Activated B cell treated with CpG ODN at 0.5 μM for 24 hours (primary cell): ENCODE results near the gene MMD2. TPM values are rescaled to one million over a fixed set of nuclear protein-coding genes. Genes with fewer than 3 reads are reported as not detected.

ENCODE experiments used
- ATAC-seq: fragments of 200-7000 bp; cut with Tn5 transposase; one replicate; pipeline ENCODE4 v1.10.0; 2021; ENCODE audit warnings: low read depth, mild to moderate bottlenecking, moderate library complexity
- CTCF ChIA-PET: fragments of 350-600 bp; sonication (Branson Sonifier 250); formaldehyde crosslinking; loops from one replicate; lab custom pipeline; 2021; ENCODE audit warnings: antibody characterized with exemption; lab: Charles Lee
- POLR2A ChIA-PET: fragments of 350-600 bp; sonication (Branson Sonifier 250); formaldehyde crosslinking; loops from one replicate; lab custom pipeline; 2021; ENCODE audit warnings: antibody characterized with exemption; lab: Charles Lee
- DNase-seq: peaks from one replicate; pipeline ENCODE4 v3.0.0; 2022
- H3K27ac Mint-ChIP-seq: one replicate; pipeline ENCODE4 v1.8.0; 2020; ENCODE audit warnings: mixed read lengths
- H3K27me3 Mint-ChIP-seq: one replicate; pipeline ENCODE4 v1.8.0; 2021; ENCODE audit warnings: mixed read lengths
- H3K36me3 Mint-ChIP-seq: one replicate; pipeline ENCODE4 v1.8.0; 2021; ENCODE audit warnings: low read depth, mixed read lengths
- H3K4me1 Mint-ChIP-seq: one replicate; pipeline ENCODE4 v1.8.0; 2021; ENCODE audit warnings: mixed read lengths
- H3K4me3 Mint-ChIP-seq: one replicate; pipeline ENCODE4 v1.8.0; 2020; ENCODE audit warnings: mild to moderate bottlenecking, mixed read lengths
- H3K9me3 Mint-ChIP-seq: one replicate; pipeline ENCODE4 v1.8.0; 2020; ENCODE audit warnings: mixed read lengths
- intact Hi-C: fragments of 100-400 bp; cut with micrococcal nuclease; formaldehyde crosslinking; loops from one replicate; pipeline ENCODE4 v1.15.1; 2024
- total RNA-seq: library from RNA; stranded (reverse); gene quantifications from 2 replicates; pipeline ENCODE4 v1.2.3, GENCODE V29; 2022
- TF ChIP-seq, protein P1 (sequence below): fragments of 200-600 bp; IDR thresholded peaks from one replicate; pipeline ENCODE4 v1.8.0; 2022; ENCODE audit warnings: antibody characterized with exemption, mild to moderate bottlenecking

The MMD2 gene
- total RNA-seq, 1 donor from 2014 or later: not detected

DNA sequence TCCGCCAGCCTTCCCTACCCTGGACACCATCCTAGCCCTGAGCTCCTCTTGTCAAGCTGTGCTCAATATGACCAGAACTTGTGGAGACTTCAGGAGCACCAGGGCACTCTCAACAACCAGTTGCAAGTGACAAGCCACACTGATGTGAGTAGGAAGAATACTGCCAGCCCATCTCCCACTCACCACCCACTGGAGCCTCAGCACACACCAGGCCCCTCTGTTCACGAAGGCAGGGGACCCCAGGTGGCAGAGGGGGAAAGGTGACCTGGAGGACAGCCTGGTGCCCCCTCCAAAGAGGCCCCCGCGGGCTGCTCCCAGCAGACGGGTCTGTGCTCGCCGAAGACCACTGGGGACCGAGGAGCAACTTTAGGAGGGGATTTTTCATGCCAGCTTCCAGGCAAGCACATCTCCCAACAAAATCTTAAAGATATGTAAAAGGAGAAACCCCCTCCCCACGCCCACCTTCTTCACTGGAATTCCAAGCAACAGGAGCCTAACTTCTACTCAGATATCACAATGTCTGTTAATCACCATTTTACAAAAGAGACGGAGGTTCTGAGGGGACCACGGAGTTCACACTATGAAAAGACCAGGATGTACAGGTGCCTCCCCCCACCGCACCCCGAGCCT lies 1.0 kb downstream of the MMD2 start:
- no peaks in the 10 kb centered on the region for H3K36me3 Mint-ChIP-seq
- H3K9me3 Mint-ChIP-seq: no peaks in the 10 kb centered on the region
- CTCF ChIA-PET: no interaction called here
- no peak overlapping the region for H3K27ac Mint-ChIP-seq
- POLR2A ChIA-PET: no interaction called here
- intact Hi-C loops: no loop called here
- ATAC-seq: no peak
- DNase-seq: no peak
- TF ChIP-seq, protein P1, sequence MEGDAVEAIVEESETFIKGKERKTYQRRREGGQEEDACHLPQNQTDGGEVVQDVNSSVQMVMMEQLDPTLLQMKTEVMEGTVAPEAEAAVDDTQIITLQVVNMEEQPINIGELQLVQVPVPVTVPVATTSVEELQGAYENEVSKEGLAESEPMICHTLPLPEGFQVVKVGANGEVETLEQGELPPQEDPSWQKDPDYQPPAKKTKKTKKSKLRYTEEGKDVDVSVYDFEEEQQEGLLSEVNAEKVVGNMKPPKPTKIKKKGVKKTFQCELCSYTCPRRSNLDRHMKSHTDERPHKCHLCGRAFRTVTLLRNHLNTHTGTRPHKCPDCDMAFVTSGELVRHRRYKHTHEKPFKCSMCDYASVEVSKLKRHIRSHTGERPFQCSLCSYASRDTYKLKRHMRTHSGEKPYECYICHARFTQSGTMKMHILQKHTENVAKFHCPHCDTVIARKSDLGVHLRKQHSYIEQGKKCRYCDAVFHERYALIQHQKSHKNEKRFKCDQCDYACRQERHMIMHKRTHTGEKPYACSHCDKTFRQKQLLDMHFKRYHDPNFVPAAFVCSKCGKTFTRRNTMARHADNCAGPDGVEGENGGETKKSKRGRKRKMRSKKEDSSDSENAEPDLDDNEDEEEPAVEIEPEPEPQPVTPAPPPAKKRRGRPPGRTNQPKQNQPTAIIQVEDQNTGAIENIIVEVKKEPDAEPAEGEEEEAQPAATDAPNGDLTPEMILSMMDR: no peak
- peaks cover 41% of the 10 kb centered on the region for H3K27me3 Mint-ChIP-seq
- peaks cover 4% of the 10 kb centered on the region for H3K4me1 Mint-ChIP-seq
- no peak overlapping the region for H3K4me3 Mint-ChIP-seq

DNA sequence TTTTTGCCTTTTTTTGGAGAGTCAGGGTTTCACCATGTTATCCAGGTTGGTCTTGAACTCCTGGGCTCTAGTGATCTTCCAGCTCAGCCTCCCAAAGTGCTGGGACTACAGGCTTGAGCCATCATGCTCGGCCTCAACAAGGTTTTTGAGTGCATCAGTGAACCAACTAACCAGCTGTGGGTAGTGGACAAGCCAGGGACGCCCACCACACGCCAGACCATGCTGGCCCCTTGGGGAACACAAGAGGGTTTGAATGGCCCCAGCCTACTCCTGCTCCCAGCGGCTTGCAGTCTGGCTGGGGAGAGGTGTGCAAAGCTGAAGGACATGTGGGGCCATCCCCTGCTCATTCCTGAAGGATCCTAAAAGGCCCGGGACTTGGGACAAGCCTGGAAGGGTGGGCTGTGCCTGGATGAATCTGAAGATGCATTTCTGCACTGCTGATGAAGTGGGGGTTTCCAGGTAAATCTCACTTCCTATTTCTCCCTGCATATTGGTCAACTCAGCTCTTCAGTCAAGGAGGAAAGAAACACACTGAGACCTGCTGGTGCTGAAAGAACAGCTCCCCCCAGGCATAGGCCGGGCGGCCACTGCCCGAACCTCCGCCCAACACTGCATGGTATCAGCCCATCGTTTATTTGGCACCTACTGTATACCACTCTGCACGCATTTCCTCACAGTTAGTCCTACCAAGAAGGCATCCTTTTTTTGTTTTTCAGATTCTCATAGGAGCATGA lies 6.9 kb downstream of the MMD2 start:
- peak; percentile 71 for ATAC-seq
- peaks cover 38% of the 10 kb centered on the region for H3K27me3 Mint-ChIP-seq
- intact Hi-C loops: no loop called here
- DNase-seq: no peak
- TF ChIP-seq, protein P1: no peak
- peaks cover 2% of the 10 kb centered on the region for H3K9me3 Mint-ChIP-seq
- H3K4me3 Mint-ChIP-seq: no peak overlapping the region
- no peak overlapping the region for H3K27ac Mint-ChIP-seq
- peaks cover 2% of the 10 kb centered on the region for H3K4me1 Mint-ChIP-seq
- ChIA-PET CTCF (interaction anchor here (0.7 kb wide), 1 partner anchor 22 kb away, joined by 3 read pairs; no protein-coding TSS in a partner anchor), POLR2A (interaction anchor here (0.6 kb wide), 1 partner anchor 126 kb away, joined by 7 read pairs; no protein-coding TSS in a partner anchor)
- H3K36me3 Mint-ChIP-seq: no peaks in the 10 kb centered on the region

DNA sequence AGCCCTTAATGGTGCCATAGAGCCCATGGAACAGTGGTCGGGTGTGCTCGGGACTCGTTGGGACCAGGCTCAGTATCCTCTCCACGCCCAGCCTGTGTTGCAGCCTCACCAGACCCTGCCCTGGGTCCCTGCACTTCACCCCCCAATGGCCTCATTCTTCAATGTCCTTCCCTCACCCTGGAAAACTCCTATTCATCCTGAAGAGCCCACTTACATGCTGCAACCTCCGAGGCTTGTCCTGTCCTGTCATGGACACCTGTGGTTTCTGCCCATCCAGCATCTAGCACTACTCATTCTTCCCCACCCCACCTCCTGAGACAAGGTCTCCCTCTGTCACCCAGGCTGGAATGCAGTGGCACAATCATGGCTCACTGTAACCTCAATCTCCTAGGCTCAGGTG lies 7.7 kb downstream of the MMD2 start:
- TF ChIP-seq, protein P1: no peak
- DNase-seq: no peak
- POLR2A ChIA-PET: no interaction called here
- no peak overlapping the region for H3K4me3 Mint-ChIP-seq
- H3K9me3 Mint-ChIP-seq: peaks cover 2% of the 10 kb centered on the region
- peaks cover 2% of the 10 kb centered on the region for H3K4me1 Mint-ChIP-seq
- no peak for ATAC-seq
- H3K27ac Mint-ChIP-seq: no peak overlapping the region
- H3K27me3 Mint-ChIP-seq: peaks cover 31% of the 10 kb centered on the region
- no peaks in the 10 kb centered on the region for H3K36me3 Mint-ChIP-seq
- intact Hi-C loops: no loop called here
- CTCF ChIA-PET: no interaction called here

DNA sequence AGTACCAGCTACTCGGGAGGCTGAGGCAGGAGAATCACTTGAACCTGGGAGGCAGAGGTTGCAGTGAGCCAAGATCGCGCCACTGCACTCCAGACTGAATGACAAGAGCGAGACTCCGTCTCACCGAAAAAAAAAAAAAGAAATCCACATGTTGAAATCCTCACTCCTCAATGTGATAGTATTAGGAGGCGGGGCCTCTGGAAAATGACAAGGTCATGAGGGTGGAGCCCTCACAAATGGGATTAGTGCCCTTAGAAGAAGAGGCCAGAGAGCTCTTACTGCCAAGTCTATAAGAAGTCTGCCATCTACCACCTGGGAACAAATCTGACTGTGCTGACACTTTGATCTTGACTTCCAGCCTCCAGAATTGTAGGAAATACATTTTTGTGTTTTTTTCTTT lies 10.6 kb downstream of the MMD2 start:
- ChIA-PET POLR2A (interaction anchor here (0.7 kb wide), 1 partner anchor 204 kb away, joined by 5 read pairs; no protein-coding TSS in a partner anchor), CTCF (no interaction called here)
- no peak overlapping the region for H3K27ac Mint-ChIP-seq
- H3K4me3 Mint-ChIP-seq: no peak overlapping the region
- DNase-seq: no peak
- TF ChIP-seq, protein P1: no peak
- intact Hi-C loops: no loop called here
- H3K27me3 Mint-ChIP-seq: peaks cover 16% of the 10 kb centered on the region
- peaks cover 2% of the 10 kb centered on the region for H3K4me1 Mint-ChIP-seq
- peaks cover 2% of the 10 kb centered on the region for H3K9me3 Mint-ChIP-seq
- ATAC-seq: no peak
- H3K36me3 Mint-ChIP-seq: no peaks in the 10 kb centered on the region

DNA sequence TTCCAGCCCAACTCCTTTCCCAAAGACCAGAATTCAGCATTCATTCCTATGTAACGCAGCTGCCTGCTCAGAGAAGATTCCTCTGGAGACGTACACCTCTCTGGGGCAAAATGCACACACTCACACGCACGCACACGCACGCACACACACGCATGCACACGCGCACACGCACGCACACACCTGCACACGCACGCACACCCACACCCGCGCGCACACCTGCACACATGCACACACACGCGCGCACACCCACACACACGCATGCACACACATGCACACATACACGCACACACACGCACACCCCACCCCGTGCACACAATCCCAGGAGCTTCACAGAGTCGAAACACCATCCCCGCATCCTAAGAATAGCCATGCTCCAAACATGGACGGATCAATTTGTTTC lies 13.0 kb downstream of the MMD2 start:
- no peak overlapping the region for H3K4me3 Mint-ChIP-seq
- ChIA-PET POLR2A (no interaction called here), CTCF (no interaction called here)
- no peak overlapping the region for H3K27ac Mint-ChIP-seq
- TF ChIP-seq, protein P1: no peak
- no peaks in the 10 kb centered on the region for H3K36me3 Mint-ChIP-seq
- DNase-seq: no peak
- intact Hi-C loops: no loop called here
- H3K4me1 Mint-ChIP-seq: no peaks in the 10 kb centered on the region
- H3K9me3 Mint-ChIP-seq: peaks cover 2% of the 10 kb centered on the region
- H3K27me3 Mint-ChIP-seq: peaks cover 7% of the 10 kb centered on the region
- no peak for ATAC-seq
